Germinal center (tissue), 1 donor: ENCODE results near the gene RCN1.
"Not testable (repeated sequence)": the region's sequence is repeated elsewhere in the genome, so short reads cannot be mapped to it uniquely, and the experiment has no call there.

Source experiments
- DNase-seq: peaks from one replicate; pipeline ENCODE4 v3.0.0; 2012; ENCODE audit warnings: mixed read lengths, low spot score

RCN1 gene

GRCh38 chr11:32090545-32091370 is at the start of gene RCN1:
RCN1 (plus strand) TSS chr11:32091074; CDS start chr11:32091197, 123 bp downstream.
- DNase-seq, result peak; percentile 31

- no peak for DNase-seq
Measured at GRCh38 chr11:32043737-32044136, 47.1 kb upstream of the RCN1 start.

- DNase-seq, result no peak
Measured at GRCh38 chr11:32044158-32044863, 46.6 kb upstream of the RCN1 start.

GRCh38 chr11:32045456-32045855 is 45.4 kb upstream of the RCN1 start:
- DNase-seq, result no peak

- no peak for DNase-seq
Measured at GRCh38 chr11:32050264-32050663, 40.6 kb upstream of the RCN1 start.

- peak; percentile 40 for DNase-seq
Measured at GRCh38 chr11:32052215-32052614, 38.7 kb upstream of the RCN1 start.

GRCh38 chr11:32053151-32053888 is 37.6 kb upstream of the RCN1 start:
- DNase-seq, result no peak

GRCh38 chr11:32055861-32056260 is 35.0 kb upstream of the RCN1 start:
- no peak for DNase-seq

- no peak for DNase-seq
Measured at GRCh38 chr11:32056438-32056837, 34.4 kb upstream of the RCN1 start.

GRCh38 chr11:32059686-32060462 is 31.0 kb upstream of the RCN1 start:
- DNase-seq, result no peak

- DNase-seq, result no peak
Measured at GRCh38 chr11:32062540-32062939, 28.3 kb upstream of the RCN1 start.

- not testable (repeated sequence) for DNase-seq
Measured at GRCh38 chr11:32063031-32063430, 27.8 kb upstream of the RCN1 start.

- DNase-seq, result no peak
Measured at GRCh38 chr11:32065865-32066629, 24.8 kb upstream of the RCN1 start.

GRCh38 chr11:32068134-32068870 is 22.6 kb upstream of the RCN1 start:
- no peak for DNase-seq

- no peak for DNase-seq
Measured at GRCh38 chr11:32069361-32070058, 21.4 kb upstream of the RCN1 start.

GRCh38 chr11:32070692-32071091 is 20.2 kb upstream of the RCN1 start:
- no peak for DNase-seq

- no peak for DNase-seq
Measured at GRCh38 chr11:32071811-32072210, 19.1 kb upstream of the RCN1 start.

- DNase-seq, result no peak
Measured at GRCh38 chr11:32072872-32073643, 17.8 kb upstream of the RCN1 start.

GRCh38 chr11:32073644-32074026 is 17.2 kb upstream of the RCN1 start:
- DNase-seq, result no peak
